ENCODE data around the gene SLCO1C1.

The SLCO1C1 gene, protein sequence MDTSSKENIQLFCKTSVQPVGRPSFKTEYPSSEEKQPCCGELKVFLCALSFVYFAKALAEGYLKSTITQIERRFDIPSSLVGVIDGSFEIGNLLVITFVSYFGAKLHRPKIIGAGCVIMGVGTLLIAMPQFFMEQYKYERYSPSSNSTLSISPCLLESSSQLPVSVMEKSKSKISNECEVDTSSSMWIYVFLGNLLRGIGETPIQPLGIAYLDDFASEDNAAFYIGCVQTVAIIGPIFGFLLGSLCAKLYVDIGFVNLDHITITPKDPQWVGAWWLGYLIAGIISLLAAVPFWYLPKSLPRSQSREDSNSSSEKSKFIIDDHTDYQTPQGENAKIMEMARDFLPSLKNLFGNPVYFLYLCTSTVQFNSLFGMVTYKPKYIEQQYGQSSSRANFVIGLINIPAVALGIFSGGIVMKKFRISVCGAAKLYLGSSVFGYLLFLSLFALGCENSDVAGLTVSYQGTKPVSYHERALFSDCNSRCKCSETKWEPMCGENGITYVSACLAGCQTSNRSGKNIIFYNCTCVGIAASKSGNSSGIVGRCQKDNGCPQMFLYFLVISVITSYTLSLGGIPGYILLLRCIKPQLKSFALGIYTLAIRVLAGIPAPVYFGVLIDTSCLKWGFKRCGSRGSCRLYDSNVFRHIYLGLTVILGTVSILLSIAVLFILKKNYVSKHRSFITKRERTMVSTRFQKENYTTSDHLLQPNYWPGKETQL

GRCh38 chr12:20695232-20695631 is at the start of gene SLCO1C1:
SLCO1C1 (plus strand) TSS chr12:20695332; CDS start chr12:20699577, 4,245 bp downstream.
- CTCF ChIA-PET, result no interaction called here

DNA sequence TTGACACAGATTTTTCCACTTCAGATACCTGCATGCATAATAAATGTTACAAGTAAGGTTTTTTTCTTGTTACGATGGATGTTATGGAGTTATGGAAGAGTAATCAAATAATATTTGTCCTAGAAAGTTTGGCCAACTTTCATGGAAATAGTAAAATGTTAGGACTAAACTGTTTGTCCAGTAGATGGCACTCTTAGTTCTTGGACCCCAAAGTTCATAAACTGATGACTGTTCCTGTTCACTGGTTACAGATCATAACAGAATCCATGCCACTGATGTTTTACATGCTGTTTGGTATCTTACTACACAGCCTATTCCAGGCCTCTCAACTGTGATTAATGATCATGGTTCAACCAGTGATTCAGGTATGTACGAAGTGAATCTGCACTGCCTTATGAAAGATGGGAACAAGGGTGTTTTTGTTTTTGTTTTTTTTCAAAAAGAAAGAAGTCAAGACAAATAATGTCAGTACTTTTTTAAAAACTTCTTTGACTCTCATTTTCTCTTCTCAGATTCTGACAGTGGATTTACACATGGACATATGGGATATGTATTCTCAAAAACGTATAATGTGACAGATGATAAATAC is 48.8 kb upstream of the SLCO1C1 start:
- DNase-seq (ENCODE audit: low read depth, low spot score), result no peak
- ChIA-PET POLR2A (no interaction called here), CTCF (interaction anchor here (0.7 to 1.5 kb wide), 5 partner anchors 9 to 28 kb away, joined by 4 to 10 read pairs (median 6); no protein-coding TSS in a partner anchor)
- H3K4me3 ChIP-seq (ENCODE audit: low read depth, low read length), result no peak overlapping the region
- TF ChIP-seq, protein P1, sequence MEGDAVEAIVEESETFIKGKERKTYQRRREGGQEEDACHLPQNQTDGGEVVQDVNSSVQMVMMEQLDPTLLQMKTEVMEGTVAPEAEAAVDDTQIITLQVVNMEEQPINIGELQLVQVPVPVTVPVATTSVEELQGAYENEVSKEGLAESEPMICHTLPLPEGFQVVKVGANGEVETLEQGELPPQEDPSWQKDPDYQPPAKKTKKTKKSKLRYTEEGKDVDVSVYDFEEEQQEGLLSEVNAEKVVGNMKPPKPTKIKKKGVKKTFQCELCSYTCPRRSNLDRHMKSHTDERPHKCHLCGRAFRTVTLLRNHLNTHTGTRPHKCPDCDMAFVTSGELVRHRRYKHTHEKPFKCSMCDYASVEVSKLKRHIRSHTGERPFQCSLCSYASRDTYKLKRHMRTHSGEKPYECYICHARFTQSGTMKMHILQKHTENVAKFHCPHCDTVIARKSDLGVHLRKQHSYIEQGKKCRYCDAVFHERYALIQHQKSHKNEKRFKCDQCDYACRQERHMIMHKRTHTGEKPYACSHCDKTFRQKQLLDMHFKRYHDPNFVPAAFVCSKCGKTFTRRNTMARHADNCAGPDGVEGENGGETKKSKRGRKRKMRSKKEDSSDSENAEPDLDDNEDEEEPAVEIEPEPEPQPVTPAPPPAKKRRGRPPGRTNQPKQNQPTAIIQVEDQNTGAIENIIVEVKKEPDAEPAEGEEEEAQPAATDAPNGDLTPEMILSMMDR (IDR thresholded peaks at IDR 0.05; ENCODE audit: insufficient read depth, low read length, missing control alignments), result peak; percentile 50

More at GRCh38 chr12:20695232-20695631, at the start of gene SLCO1C1:
- DNase-seq (ENCODE audit: low read depth, low spot score), result no peak
- TF ChIP-seq, protein P1 (IDR thresholded peaks at IDR 0.05; ENCODE audit: insufficient read depth, low read length, missing control alignments), result no peak
- no peak within 1 kb of the TSS for H3K4me3 ChIP-seq (ENCODE audit: low read depth, low read length)
- POLR2A ChIA-PET, result no interaction called here

DNA sequence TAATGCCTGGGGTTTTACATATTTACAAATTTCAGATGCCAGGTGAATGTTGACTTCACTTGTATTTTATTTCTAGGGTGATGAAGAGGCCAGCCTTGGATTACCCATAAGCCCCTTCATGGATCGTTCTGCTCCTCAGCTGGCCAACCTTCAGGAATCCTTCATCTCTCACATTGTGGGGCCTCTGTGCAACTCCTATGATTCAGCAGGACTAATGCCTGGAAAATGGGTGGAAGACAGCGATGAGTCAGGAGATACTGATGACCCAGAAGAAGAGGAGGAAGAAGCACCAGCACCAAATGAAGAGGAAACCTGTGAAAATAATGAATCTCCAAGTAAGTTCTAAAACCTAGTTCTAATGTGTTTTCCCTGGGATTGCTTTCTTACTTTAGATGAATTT is 41.3 kb upstream of the SLCO1C1 start:
- no peak for DNase-seq (ENCODE audit: low read depth, low spot score)
- TF ChIP-seq, protein P1 (IDR thresholded peaks at IDR 0.05; ENCODE audit: insufficient read depth, low read length, missing control alignments), result no peak
- no peak overlapping the region for H3K4me3 ChIP-seq (ENCODE audit: low read depth, low read length)
- ChIA-PET POLR2A (no interaction called here), CTCF (interaction anchor here (1.4 kb wide), 1 partner anchor 9 kb away, joined by 5 read pairs; no protein-coding TSS in a partner anchor)

- POLR2A ChIA-PET, result no interaction called here
- H3K4me3 ChIP-seq (ENCODE audit: low read depth, low read length), result no peak overlapping the region
- DNase-seq (ENCODE audit: low read depth, low spot score), result no peak
- CTCF ChIA-PET, result interaction anchor here (1.9 kb wide), 1 partner anchor 11 kb away, joined by 7 read pairs; no protein-coding TSS in a partner anchor
- TF ChIP-seq, protein P1 (IDR thresholded peaks at IDR 0.05; ENCODE audit: insufficient read depth, low read length, missing control alignments), result no peak
These were observed 38.5 kb upstream of the SLCO1C1 start for GRCh38 chr12:20656600-20656999.

GRCh38 chr12:20657496-20657895 is 37.6 kb upstream of the SLCO1C1 start:
- CTCF ChIA-PET, result interaction anchor here (2.0 kb wide), 1 partner anchor 12 kb away, joined by 10 read pairs; no protein-coding TSS in a partner anchor

More at GRCh38 chr12:20657496-20657895, 37.6 kb upstream of the SLCO1C1 start:
- TF ChIP-seq, protein P1 (IDR thresholded peaks at IDR 0.05; ENCODE audit: insufficient read depth, low read length, missing control alignments), result no peak
- DNase-seq (ENCODE audit: low read depth, low spot score), result no peak
- no peak overlapping the region for H3K4me3 ChIP-seq (ENCODE audit: low read depth, low read length)
- POLR2A ChIA-PET, result no interaction called here
